Left renal cortex interstitium (tissue), 4 donors: ENCODE data around the gene POC1A. TPM values are rescaled to one million over a fixed set of nuclear protein-coding genes. Genes with fewer than 3 reads are reported as not detected.

Experiments
- DNase-seq, 4 donors: peaks; one replicate each; pipeline ENCODE4 v3.0.0-alpha.2; 2013; ENCODE audit warnings: low read depth in 4 of 4, low spot score in 2 of 4, missing footprints in 1 of 4
- polyA plus RNA-seq, 4 donors: library from polyadenylated mRNA; unstranded; fragments of 120-200 nt; gene quantifications; one replicate each; pipeline ENCODE4 v1.2.1, GENCODE V29; 2013; ENCODE audit not compliant: insufficient read length in 4 of 4

POC1A gene
- polyA plus RNA-seq, 4 donors, result 7.5 to 8.4 (median 7.9) TPM

DNA sequence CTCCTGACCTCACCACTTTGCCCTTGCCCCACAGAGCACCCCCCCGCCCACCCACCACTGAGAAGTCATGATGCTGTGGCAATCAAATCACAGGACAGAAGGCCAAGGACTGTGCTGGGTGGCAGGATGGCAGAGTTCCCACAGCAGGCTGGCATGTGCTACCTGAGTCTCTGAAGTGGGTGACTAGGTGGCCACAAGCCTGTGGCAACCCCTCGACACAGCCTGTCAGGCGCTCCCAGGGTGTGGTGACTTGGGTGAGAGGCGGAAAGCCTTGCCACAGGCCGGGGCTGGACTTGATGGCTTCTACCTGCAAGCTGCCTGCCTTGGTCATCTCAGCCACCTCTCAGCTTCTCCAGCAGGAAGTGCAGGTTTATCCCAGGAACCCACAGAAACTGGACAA lies 82.2 kb downstream of the POC1A start:
- DNase-seq, result no peak

DNA sequence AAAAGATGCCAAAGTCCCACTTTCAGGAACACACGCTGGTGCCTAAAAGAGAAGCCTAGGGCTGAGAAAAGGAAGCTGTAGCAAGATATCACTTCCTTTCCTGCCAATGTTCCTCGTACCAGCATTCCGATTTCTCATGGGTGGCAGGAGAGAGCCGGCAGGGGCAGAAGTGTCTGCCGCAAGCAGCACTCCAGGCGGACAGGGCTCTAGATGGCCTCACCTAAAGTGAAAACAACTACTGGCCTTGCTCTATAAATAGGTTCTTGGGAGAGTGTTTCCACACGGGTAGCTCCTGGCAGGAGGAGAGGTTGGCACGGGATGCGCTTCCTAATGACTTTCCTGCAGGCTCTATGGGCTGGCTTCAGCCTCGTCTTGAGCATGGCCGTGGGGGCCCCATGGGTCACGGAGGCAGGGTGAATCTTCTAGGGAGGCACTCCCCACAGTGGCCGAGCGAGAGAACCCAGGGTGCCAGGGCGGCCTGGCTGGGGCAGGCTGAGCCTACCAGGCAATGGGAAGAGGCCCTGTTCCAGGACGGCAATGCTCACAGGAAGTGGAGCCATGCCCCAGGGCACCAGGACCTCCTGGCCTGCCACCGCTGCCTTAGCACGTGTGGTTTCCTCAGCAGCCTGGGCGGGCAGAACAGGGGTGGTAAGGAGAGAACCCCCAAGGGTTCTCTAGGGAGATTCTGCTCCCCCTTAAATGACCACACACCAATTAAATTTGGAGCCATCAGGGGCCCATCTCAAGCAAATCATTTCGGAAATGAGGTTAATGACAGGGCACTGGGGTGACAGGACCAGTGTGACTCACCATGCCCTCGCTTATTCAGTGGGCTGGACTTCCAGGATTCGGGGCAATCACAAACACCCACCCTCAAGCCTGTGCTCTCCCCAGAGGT lies 83.2 kb downstream of the POC1A start:
- DNase-seq, result no peak

DNA sequence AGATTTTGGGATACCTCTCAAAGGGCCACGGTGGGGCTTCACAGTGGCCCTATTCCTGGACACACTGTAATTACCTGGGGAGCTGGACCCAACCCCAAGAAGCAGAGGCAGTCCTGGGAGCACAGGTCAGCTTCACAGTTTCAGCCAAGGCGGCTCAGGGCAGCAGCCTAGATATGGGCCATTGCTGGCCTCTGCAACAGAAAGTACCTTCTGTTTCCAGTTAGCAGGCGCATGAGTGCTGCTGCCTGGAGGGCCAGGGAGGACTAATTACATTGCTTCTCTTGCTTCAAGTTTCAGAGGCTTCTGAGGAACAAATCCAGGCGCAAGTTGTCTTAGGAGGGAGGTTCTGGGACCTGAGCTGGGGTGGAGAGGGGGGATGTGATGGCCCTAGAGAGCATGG lies 84.4 kb downstream of the POC1A start:
- DNase-seq, result no peak

DNA sequence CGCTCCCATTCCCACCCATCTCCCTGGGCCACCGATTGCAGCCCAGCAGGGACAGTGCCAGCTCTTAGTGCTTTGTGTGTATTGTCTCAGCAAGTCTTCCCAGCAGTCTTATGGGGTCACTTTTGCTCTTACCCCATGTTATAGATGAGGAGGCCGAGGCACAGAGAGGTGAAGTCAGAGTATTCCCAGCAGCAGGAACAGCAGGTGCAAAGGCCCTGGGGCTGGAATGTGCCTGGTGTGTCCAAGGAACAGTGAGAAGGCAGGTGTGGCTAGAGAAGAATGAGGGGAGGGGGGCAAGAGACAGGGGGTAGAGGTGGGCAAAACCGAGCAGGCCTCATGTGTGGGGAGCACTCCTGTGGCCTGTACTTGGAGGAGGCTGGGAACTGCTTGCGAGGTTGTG lies 85.1 kb downstream of the POC1A start:
- DNase-seq, result no peak

DNA sequence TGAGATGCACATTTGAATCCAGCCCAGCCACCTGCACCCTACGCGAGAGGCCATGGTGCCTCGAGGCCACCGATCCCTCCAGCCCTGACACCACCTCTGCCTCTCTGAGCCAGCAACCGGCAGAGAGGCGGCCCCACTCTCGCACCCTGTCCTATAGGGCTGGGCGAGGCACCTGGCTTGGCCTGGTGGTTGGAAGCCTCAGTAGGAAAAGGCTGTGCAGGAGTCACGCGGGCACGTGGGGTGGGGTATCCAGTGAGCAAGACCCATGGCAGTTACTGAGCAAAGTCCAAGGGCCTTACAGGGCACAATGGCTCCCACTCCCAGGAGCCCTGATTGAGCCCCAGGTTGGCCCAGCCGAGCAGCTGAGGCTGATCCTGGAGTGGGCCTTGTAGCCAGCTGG lies 85.5 kb downstream of the POC1A start:
- DNase-seq, result no peak

DNA sequence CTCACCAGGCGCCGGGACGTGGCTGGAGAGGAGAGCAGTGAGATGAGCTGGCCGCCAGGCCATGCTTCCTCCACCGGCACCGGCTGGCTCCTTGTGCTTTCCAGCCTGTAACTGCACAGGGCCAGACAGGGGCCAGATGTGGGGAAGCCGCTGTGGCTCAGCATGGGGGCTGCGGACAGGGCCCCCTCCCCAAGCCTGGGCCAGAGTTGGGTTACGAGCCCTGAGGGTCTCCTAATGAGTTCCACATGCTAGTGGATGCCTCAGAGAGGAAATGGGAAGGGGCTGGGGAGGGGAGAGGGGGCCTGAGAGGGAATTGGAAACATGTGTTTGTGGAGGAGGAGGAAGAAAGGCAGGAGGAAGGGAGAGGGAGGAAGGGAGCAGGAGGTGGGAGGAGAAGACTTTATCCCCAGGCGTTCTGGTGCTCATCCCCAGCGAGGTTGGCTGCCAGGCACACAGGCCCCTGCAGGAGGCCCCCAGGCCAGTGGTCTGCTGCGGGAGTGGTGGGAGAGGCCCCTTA lies 86.1 kb downstream of the POC1A start:
- peak in 2 of 4 donors; percentile 75 to 81 for DNase-seq

DNA sequence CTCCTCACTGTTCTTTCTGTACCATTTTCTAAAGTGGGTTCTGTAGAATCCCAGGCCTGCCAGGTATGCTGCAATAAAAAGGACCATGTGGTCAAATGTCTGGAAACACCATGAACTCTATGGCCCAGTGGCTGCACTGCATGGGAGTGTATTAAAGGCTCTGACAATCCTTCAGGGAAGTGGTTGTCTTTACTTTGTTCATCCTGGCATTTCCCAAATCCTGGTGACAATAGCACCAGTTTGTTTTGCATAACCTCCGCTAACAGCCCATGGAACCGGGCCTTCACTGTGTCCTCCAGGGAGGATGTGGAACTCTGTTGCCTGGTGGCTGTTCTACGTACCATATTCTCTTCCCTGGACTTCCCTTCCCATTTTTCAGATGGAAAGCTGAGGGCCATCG lies 86.7 kb downstream of the POC1A start:
- DNase-seq, result no peak

DNA sequence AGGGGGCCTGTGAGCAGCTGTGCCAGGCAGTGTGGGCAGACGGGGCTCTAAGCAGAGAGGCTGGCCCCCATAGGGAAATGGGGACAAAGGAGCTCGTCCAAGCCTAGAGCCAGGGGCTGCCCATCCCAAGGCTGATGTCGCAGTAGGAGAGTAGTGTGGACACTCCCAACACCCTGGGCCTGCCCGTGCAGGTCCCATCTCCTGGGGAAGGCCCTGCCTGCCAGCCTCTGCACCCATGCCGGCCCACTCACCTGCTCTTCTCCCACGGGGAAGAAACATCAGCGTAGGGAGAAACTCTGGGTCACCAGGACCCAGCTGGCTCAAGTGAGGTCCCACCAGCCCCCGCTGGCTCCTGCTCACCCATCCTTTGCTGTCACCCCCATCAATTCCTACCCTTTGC lies 87.2 kb downstream of the POC1A start:
- DNase-seq, result no peak

DNA sequence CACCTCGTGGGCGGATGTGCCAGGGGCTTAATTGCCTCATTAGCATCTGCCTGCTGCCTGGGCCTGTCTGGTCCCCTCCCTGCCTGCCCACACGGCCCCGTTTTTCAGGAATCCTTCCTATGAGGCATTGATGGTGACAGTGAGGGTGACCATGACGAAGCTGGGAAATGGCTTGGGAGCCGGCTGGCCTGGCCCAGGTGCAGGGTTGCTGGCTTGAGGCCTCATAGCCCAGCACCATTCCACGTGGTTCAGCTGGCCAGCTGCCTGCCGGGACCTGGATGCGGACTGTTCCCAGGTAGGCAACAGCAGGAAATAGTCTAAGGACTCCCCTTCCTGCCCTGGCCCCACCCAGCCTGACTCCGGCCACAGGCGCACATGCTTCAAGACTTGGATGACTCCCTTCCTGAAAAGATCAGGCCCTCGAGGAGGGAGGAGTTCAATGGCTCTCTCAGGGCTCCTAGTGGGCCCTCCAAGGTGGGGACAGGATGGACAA lies 88.9 kb downstream of the POC1A start:
- DNase-seq, result no peak

DNA sequence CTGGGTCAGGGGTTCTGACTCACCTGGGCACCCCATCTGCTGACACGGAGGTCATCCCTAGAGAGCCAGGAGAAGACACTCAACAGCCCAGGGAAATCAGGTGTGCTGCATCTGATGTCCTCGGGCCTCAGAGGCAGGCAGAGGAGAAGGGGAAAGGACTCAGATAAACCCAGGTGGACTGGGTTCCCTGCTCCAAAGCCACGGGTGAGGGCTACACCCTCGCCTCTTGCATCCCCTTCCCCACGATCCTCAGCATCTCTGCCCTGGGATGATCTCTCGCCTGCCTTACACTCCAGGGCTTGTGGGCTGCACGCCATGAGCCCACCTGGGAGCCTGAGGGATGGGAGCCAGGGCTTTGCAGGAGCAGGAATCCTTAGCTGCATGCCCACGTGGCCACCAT lies 89.7 kb downstream of the POC1A start:
- no peak for DNase-seq

DNA sequence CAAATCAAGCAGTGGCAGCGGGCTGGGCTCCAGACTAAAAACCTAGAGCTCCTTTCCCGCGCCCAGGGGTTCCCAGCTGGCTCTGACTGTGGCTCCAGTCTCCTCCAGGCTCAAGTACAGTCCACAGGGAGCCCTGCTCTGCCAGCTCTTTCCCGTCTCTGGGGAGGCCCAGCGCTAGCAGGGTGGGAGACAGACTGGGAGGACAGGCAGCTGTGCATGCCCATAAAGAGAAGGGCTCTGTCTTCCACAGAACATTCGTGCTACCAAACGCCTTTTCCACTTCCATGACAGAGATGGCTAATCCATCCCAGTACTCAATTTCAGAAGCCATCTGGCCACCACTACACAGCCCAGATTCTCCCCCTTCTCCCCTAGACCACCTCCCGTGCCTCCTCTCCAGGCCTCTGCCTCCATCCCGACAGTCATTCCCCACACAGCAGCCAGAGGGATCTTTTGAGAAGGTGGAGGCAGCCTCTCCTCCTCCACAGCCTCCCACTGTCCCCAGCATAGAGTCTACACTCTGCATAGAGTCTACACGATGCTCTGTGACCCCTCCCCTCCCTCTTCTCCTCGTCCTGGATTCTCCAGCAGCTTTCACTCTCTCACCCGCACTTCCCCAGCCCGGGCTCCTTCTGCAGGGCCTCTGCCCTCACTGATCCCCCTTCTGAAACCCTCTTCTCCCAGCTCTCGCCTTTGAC lies 91.0 kb downstream of the POC1A start:
- no peak for DNase-seq

DNA sequence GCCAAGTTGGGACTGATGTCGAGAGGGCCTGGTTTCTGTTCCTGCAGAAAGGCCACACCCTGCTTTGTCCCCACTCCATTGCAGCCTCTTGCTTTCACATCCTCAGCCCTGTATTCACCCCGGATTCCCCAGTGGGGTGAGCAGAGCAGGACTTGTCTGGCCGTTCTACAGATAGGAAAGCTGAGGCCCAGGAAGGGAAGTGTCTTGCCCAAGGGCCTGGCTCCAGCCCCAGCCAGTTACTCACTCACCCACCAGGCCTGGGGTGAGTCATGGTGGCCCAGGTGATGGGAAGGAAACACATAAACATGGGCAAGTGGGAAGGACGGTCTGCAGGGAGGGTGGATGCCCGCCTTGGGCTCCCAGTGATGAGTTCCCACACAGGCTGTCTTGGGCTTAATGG lies 91.7 kb downstream of the POC1A start:
- no peak for DNase-seq

DNA sequence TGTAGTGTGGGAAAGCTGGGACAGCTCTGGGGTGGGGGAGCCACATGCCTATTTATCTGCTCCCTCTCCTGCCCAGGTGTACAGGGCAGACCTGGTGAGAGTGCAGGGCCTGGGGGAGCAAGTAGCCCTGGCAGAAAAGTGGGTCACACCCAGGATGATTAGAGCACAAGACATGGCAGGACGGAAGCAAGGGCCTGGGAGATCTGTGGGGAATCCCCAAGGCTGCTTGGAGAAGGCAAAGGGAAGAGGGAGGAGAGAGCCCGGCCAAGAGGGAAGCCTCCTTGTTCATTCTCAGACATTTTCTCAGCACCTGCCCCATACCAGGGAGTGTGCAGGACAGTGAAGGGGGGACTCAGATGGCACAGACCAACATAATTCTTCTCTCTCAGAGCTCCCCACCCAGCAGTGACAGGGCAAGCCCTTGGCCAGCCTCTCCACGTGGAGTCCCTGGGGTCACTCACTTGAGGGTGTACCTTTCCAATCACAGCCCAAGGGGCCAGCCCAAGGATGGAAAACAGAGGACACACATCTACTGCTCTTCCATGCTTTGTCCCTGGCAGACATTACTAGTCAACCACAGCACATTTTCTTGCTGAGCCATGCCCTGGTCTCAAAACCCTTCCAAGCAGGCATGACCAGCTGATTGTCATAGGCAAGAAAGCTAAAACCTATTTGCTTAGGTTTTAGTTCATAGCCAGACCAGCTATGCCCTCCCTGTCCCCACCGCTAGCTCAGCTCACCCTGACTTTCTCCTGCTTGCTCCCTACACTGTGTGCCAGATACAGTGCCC lies 92.9 kb downstream of the POC1A start:
- no peak for DNase-seq

DNA sequence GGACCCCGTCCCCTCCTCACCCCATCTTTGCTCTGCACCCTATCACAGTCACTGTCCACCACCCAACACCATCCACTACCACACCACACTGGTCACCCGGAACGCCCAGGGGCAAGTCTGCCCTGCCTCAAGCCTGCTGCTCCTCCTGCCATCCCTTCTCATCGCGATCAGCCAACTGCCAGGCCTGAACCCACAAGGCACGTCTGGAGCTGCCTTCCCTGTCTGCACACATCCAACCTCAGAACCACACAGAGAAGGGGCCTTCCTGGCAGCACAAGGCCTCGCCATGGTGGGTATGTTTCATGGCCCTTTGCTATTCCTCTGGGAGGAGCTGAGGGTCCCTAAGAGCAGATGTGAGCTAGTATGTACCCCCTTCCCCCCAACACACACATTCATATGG lies 94.4 kb downstream of the POC1A start:
- no peak for DNase-seq

DNA sequence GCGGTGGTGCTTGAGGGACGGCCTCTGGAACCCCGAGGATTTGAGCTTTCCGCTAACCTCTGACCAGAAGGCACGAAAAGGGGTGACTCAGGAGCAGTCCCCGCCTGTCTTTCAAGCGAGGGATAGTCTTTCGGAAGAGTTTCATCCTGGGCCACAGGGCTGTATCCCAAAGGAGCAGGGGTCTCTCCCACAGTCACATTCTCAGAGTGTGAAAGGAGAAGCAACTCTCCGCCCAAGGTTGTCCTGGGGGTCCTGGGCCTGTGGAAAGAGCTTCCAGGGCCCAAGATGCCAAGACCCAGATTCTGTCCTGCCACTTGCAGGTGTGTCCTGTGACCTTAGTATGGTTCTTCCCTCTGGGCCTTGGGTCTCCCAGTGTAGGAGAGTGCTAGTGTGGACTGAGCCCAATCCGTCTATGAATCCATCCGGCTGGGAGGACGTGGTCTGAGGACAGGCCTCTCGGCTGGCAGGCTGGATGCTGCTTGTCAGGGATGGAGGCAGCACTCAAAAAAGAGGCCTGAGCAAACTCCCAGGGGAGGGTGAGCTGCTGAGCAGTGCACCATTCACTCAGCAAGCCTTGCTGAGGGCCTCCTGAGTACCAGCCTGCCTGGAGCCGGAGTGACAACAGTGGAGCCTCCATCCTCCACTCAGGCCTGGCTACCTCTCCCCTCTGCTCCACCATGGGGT lies 96.3 kb downstream of the POC1A start:
- DNase-seq, result no peak

DNA sequence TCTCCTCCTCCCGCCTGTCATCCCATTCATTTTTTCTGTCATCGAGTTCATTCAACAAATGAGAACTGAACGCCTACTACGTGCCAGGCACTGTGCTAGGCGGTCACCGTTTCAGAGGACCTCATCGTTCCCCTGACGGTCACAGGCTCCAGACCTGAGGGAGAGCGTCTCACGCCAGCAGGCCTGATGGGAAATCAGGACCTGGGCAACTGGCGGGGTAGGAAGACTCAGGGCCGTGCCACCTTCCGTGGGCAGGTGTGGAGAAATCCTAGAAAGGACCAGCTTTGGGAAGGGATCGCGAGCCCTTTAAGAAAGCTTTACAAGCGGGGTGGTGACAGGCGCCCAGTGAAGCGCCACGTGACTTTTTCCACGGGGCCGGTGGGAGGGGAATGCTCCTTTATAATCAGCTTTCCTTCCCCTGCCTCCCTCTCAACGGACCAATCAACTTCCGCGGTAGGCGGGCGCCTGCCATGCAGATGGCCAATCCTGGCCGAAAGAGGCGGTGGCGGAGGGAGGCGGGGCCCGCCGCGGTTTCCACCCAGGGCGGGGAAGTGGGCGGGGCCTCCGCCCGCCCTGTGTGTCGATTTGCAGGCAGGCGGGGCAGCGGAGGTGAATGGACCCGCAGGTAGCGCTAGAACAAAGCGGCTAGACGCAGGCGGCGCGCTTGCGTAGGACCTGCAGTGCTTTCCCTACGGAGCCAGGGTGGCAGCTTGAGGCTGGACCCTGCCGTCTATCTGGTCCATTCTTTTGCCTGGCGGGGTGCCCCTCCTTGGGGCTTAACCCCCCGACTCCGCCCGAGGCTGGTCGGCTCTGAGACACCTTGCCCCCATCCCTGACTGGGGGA lies 97.0 kb downstream of the POC1A start:
- peak; percentile 93 to 99 (median 97) for DNase-seq

DNA sequence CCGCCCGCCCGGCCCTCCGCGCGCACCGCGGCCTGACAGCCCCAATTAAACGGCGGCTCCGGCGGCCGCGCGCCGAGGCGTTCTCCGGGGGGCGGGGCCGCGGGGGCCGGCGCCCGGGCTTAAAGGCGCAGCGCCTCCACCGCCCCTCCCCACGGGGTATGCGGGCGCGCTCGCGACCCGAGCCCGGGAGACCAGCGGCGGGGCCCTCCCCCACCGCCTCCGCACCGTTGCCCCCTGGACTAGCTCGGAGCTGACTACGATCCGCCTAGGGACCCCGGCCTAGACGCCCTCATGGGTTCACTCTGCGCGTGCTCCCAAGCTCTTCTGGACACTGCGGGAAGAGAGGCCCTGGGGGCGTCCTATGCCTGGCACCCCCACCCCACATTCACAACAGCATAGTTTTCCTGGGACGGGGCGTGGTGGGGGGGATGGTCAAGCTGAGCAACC lies 97.7 kb downstream of the POC1A start, which contains the start of gene DUSP7:
Gene DUSP7, minus strand, starts transcription at position 51 of the 447 bp plus-strand sequence. CDS start 205 bp downstream, outside the sequence.
- peak in 1 of 4 donors; percentile 63 for DNase-seq

DNA sequence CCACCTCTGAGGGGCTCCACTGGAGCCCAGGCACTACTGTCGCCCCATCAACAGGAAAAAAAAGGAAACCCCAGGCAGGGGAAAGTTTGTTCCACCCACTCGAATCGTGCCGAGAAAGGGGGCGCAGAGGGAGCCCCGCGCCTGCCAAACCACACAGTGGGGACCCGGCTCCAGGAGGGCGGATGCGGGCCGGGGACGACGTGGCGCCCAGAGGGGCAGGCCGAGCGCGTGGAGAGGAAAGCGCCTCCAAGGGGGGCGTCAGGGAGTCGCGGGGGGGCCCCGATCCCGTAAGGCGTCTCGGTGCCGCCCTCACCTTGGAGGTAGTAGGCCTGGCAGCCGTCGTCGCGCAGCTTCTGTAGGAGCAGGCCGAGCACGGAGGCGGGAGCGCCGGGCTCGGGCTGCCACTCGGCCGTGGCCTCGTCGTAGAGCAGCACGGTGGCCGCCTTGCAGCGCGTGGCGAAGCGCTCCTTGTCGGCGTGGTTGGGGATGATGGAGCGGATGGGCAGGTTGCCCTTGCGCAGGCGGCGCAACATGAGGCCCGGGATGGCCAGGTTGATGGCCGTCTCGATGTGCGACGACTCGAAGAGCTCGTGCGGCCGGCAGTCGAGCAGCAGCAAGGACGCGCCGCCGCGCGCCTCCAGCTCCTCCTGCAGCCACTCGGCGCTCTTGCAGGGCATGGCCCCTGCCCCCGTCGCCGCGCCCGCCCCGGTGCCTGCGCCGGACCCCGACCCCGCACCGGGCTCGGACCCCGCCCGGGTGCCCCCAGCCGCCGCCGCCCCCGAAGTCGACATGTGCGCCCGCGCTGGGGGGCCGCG lies 98.5 kb downstream of the POC1A start:
- DNase-seq, result no peak
